Measurements from ENCODE around the gene PRKAR2A.
"Not testable (repeated sequence)": the region's sequence is repeated elsewhere in the genome, so short reads cannot be mapped to it uniquely, and the experiment has no call there.

Gene PRKAR2A

DNA sequence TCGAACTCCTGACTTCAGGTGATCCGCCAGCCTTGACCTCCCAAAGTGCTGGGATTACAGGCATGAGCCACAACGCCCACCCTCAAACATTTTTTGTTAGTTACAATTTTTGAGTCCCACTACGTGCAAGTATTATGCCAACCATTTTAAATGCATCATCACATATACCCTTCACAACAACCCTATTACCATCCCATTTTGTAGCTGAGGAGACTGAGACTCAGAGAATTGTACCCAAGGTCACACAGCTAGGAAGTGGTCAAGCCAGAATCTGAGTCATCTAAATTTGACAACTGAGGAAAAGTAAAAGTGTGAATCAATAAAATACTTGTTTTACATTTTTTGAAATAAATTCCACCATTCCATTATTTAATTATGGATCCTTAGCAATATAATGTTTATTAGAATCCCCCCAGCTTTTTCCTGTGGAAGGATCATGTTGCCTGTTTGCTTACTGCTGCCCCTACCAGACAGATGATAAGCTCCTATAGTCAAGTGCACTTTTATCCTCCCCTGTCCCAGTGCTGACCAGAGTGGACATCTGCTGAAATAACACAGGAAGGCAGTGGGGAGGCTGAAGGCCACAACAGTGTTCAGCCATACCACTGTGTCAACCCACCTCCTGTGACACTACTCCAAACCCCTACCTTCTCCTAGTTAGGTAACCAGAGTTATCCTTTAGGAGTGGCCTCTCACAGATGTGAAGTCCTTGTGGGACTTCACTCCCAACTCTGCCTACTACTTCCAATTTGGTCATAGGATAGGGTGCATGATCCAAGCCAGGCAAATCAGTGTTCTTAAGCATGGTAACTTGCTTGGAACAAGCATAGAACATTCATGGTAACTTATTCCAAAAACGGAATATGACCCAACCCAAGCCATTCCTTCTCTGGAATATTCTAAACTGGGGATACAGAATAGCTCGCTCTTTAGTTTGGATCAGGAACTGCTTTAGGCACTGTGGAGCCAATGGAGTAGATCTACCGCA, 28.1 kb downstream of the PRKAR2A start:
- Histone ChIP-seq H3K4me1 (ENCODE audit: low read length) (no peaks in the 10 kb centered on the region), H3K9ac (ENCODE audit: low read length) (no peak overlapping the region), H3F3A (ENCODE audit: insufficient read depth, low read length) (no peaks in the 10 kb centered on the region), H3K9me3 (replicated peaks; ENCODE audit: insufficient read depth, low read length) (no peaks in the 10 kb centered on the region), H3K9me2 (replicated peaks; ENCODE audit: insufficient read depth, low read length) (no peaks in the 10 kb centered on the region), H3K79me2 (ENCODE audit: low read length) (peaks cover 26% of the 10 kb centered on the region; the same call in 1 of the 2 replicates), H4K20me1 (ENCODE audit: insufficient read depth, low read length) (no peaks in the 10 kb centered on the region), H3K36me3 (replicated peaks; ENCODE audit: insufficient read depth, low read length) (no peaks in the 10 kb centered on the region), H3K4me3 (ENCODE audit: low read length) (no peak overlapping the region), H3K4me2 (ENCODE audit: low read depth, low read length) (no peak overlapping the region), H2AFZ (ENCODE audit: low read length) (no peak overlapping the region), H3K27me3 (replicated peaks; ENCODE audit: insufficient read depth, low read length) (no peaks in the 10 kb centered on the region), H3K27ac (ENCODE audit: low read length) (no peak overlapping the region)
- no peak for DNase-seq
- no peak for TF ChIP-seq EZH2phosphoT487 (IDR thresholded peaks at IDR 0.05; ENCODE audit: low read length)

DNA sequence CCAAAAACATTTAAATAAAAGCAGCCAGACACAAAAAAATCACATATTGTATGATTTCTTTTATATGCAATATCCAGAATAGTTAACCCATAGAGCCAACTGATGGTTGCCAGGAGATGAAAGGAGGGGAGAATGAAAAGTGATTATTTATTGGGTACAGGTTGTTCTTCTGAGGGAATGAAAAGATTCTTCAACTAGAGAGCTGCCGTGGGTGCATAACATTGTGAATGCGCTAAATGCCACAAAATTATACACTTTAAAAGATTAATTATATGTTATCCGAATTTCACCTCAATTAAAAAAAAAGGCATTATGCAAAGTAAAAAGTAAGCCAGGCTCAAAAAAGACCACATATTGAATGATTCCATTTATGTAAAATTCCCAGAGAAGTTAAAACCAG, 36.1 kb downstream of the PRKAR2A start:
- Histone ChIP-seq H3K4me1 (ENCODE audit: low read length) (no peaks in the 10 kb centered on the region), H3K27ac (ENCODE audit: low read length) (no peak overlapping the region), H3K27me3 (replicated peaks; ENCODE audit: insufficient read depth, low read length) (no peaks in the 10 kb centered on the region), H4K20me1 (ENCODE audit: insufficient read depth, low read length) (no peaks in the 10 kb centered on the region), H3K4me2 (ENCODE audit: low read depth, low read length) (no peak overlapping the region), H2AFZ (ENCODE audit: low read length) (no peak overlapping the region), H3K9ac (ENCODE audit: low read length) (no peak overlapping the region), H3K4me3 (ENCODE audit: low read length) (no peak overlapping the region), H3F3A (ENCODE audit: insufficient read depth, low read length) (no peaks in the 10 kb centered on the region; the same call in 1 of the 2 replicates), H3K79me2 (ENCODE audit: low read length) (peaks cover 14% of the 10 kb centered on the region; the same call in 1 of the 2 replicates), H3K9me3 (replicated peaks; ENCODE audit: insufficient read depth, low read length) (no peaks in the 10 kb centered on the region), H3K36me3 (replicated peaks; ENCODE audit: insufficient read depth, low read length) (no peaks in the 10 kb centered on the region), H3K9me2 (replicated peaks; ENCODE audit: insufficient read depth, low read length) (no peaks in the 10 kb centered on the region)
- TF ChIP-seq EZH2 (optimal IDR thresholded peaks at IDR 0.05; ENCODE audit: low read depth, low read length) (no peak), EZH2phosphoT487 (IDR thresholded peaks at IDR 0.05; ENCODE audit: low read length) (no peak)
- TF ChIP-seq, protein P1, sequence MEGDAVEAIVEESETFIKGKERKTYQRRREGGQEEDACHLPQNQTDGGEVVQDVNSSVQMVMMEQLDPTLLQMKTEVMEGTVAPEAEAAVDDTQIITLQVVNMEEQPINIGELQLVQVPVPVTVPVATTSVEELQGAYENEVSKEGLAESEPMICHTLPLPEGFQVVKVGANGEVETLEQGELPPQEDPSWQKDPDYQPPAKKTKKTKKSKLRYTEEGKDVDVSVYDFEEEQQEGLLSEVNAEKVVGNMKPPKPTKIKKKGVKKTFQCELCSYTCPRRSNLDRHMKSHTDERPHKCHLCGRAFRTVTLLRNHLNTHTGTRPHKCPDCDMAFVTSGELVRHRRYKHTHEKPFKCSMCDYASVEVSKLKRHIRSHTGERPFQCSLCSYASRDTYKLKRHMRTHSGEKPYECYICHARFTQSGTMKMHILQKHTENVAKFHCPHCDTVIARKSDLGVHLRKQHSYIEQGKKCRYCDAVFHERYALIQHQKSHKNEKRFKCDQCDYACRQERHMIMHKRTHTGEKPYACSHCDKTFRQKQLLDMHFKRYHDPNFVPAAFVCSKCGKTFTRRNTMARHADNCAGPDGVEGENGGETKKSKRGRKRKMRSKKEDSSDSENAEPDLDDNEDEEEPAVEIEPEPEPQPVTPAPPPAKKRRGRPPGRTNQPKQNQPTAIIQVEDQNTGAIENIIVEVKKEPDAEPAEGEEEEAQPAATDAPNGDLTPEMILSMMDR (IDR thresholded peaks at IDR 0.05; ENCODE audit: low read length) = no peak
- DNase-seq = no peak

DNA sequence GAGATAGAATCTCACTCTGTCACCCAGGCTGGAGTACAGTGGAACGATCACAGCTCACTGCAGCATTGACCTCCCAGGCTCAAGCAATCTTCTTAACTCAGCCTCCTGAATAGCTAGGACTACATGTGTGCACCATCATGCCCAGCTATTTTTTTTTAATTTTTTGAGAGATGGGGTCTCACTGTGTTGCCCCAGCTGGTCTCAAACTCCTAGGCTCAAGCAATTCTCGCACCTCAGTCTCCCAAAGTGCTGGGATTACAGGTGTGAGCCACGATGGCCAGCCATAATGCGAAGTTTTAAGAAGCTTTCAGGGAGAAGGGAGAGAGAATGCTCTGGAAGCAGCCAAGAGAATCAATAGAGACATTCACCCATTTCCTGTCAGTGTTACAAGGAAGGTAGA, 42.7 kb downstream of the PRKAR2A start:
- DNase-seq = no peak
- no peaks in the 10 kb centered on the region for H3K9me2 ChIP-seq (replicated peaks; ENCODE audit: insufficient read depth, low read length)
- no peak overlapping the region for H3K27ac ChIP-seq (ENCODE audit: low read length)
- no peaks in the 10 kb centered on the region for H3K36me3 ChIP-seq (replicated peaks; ENCODE audit: insufficient read depth, low read length)
- H3K79me2 ChIP-seq (ENCODE audit: low read length) = peaks cover 3% of the 10 kb centered on the region; the same call in 1 of the 2 replicates
- no peak overlapping the region for H3K4me3 ChIP-seq (ENCODE audit: low read length)
- no peak overlapping the region for H3K4me2 ChIP-seq (ENCODE audit: low read depth, low read length)
- H2AFZ ChIP-seq (ENCODE audit: low read length) = no peak overlapping the region
- no peaks in the 10 kb centered on the region for H3K9me3 ChIP-seq (replicated peaks; ENCODE audit: insufficient read depth, low read length)
- no peak overlapping the region for H3K9ac ChIP-seq (ENCODE audit: low read length)
- H4K20me1 ChIP-seq (ENCODE audit: insufficient read depth, low read length) = no peaks in the 10 kb centered on the region
- no peaks in the 10 kb centered on the region; the same call in 1 of the 2 replicates for H3F3A ChIP-seq (ENCODE audit: insufficient read depth, low read length)
- TF ChIP-seq, protein P1 (IDR thresholded peaks at IDR 0.05; ENCODE audit: low read length) = no peak
- TF ChIP-seq EZH2 (optimal IDR thresholded peaks at IDR 0.05; ENCODE audit: low read depth, low read length) (no peak), EZH2phosphoT487 (IDR thresholded peaks at IDR 0.05; ENCODE audit: low read length) (no peak)
- H3K27me3 ChIP-seq (replicated peaks; ENCODE audit: insufficient read depth, low read length) = no peaks in the 10 kb centered on the region
- no peaks in the 10 kb centered on the region for H3K4me1 ChIP-seq (ENCODE audit: low read length)

DNA sequence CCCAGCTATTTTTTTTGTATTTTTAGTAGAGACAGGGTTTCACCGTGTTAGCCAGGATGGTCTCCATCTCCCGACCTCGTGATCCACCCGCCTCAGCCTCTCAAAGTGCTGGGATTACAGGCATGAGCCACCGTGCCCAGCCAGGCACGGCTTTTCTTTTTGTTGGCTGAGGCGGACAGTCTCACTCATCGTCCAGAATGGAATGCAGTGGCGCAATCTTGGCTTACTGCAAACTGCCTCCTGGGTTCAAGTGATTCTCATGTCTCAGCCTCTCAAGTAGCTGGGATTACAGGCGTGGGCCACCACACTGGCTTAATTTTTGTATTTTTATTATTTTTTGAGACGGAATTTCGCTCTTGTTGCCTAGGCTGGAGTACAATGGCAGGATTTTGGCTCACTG, 46.8 kb downstream of the PRKAR2A start:
- not testable (repeated sequence) for H3K4me2 ChIP-seq (ENCODE audit: low read depth, low read length); H3K4me1 ChIP-seq (ENCODE audit: low read length); DNase-seq; H3K9ac ChIP-seq (ENCODE audit: low read length); H3K9me3 ChIP-seq (replicated peaks; ENCODE audit: insufficient read depth, low read length); H3K79me2 ChIP-seq (ENCODE audit: low read length); H3K4me3 ChIP-seq (ENCODE audit: low read length); H3K27me3 ChIP-seq (replicated peaks; ENCODE audit: insufficient read depth, low read length); H3K36me3 ChIP-seq (replicated peaks; ENCODE audit: insufficient read depth, low read length); H3F3A ChIP-seq (ENCODE audit: insufficient read depth, low read length); H4K20me1 ChIP-seq (ENCODE audit: insufficient read depth, low read length); H2AFZ ChIP-seq (ENCODE audit: low read length); H3K27ac ChIP-seq (ENCODE audit: low read length); H3K9me2 ChIP-seq (replicated peaks; ENCODE audit: insufficient read depth, low read length)

Measured in MM.1S (cell line).